ENCODE measurements around the gene CRY2. TPM values are rescaled to one million over a fixed set of nuclear protein-coding genes. Genes with fewer than 3 reads are reported as not detected.

CRY2 gene
- polyA plus RNA-seq, 1 experiment, result 11.7 TPM

DNA sequence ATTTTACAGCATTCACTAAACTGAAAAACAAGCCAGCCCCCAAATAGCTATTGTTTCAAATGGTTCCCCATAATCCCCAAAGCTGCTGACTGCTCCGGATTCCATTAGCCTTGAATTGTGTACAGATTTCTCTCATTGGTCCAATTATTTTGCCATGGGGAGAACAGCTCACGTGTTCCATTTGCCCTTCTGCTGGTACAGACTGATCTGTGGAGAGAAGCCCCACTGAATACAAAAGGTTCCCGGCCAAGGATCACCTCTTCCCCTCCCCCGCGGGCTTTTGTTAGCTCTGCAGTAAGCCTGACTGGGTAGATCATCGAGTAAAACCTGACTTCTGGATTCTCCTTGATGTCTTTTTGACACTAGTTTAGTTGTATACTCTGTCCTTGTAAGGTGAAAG lies 29.1 kb downstream of the CRY2 start:
- ChIA-PET POLR2A (interaction anchor here (0.6 kb wide), 1 partner anchor 30 kb away, joined by 6 read pairs; no protein-coding TSS in a partner anchor), CTCF (interaction anchor here (0.5 to 2.5 kb wide), 2 partner anchors 16 to 34 kb away, joined by 3 to 9 read pairs; no protein-coding TSS in a partner anchor)
- TF ChIP-seq, protein P1, sequence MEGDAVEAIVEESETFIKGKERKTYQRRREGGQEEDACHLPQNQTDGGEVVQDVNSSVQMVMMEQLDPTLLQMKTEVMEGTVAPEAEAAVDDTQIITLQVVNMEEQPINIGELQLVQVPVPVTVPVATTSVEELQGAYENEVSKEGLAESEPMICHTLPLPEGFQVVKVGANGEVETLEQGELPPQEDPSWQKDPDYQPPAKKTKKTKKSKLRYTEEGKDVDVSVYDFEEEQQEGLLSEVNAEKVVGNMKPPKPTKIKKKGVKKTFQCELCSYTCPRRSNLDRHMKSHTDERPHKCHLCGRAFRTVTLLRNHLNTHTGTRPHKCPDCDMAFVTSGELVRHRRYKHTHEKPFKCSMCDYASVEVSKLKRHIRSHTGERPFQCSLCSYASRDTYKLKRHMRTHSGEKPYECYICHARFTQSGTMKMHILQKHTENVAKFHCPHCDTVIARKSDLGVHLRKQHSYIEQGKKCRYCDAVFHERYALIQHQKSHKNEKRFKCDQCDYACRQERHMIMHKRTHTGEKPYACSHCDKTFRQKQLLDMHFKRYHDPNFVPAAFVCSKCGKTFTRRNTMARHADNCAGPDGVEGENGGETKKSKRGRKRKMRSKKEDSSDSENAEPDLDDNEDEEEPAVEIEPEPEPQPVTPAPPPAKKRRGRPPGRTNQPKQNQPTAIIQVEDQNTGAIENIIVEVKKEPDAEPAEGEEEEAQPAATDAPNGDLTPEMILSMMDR (IDR thresholded peaks at IDR 0.05; ENCODE audit: low read depth, low read length), result no peak
- no peak overlapping the region for H3K4me3 ChIP-seq (ENCODE audit: low read depth, low read length)
- no peaks in the 10 kb centered on the region for H3K9me3 ChIP-seq (ENCODE audit: control insufficient read depth, insufficient read depth, low read length)
- DNase-seq (ENCODE audit: low read depth, low spot score), result no peak
- H3K27me3 ChIP-seq (ENCODE audit: control insufficient read depth, insufficient read depth, low read length), result no peaks in the 10 kb centered on the region
- no peak overlapping the region for H3K27ac ChIP-seq (ENCODE audit: low read depth, low read length)

DNA sequence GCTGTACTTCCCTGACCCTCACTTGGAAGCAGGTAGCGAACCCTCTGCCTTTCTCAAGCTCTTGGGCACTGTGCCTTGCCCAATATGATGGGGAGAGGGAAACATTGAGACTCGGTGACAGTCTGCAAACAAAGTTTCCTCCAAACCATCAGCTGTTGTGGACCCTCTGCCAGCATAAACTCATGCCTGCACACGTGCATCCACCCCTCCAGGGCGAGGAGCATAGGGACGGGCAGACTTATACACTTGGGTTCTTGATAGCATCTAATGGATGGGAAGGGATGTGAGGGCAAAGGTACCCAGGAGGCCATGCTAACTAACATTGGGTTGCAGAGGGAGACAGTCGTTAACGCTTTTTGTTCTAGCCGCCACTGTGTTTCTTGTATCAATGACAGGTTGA lies 29.9 kb downstream of the CRY2 start:
- POLR2A ChIA-PET, result no interaction called here
- no peak for DNase-seq (ENCODE audit: low read depth, low spot score)
- H3K27ac ChIP-seq (ENCODE audit: low read depth, low read length), result no peak overlapping the region
- CTCF ChIA-PET, result interaction anchor here (2.5 kb wide), 1 partner anchor 35 kb away, joined by 9 read pairs; no protein-coding TSS in a partner anchor
- H3K4me3 ChIP-seq (ENCODE audit: low read depth, low read length), result no peak overlapping the region
- no peaks in the 10 kb centered on the region for H3K27me3 ChIP-seq (ENCODE audit: control insufficient read depth, insufficient read depth, low read length)
- TF ChIP-seq, protein P1 (IDR thresholded peaks at IDR 0.05; ENCODE audit: low read depth, low read length), result no peak
- H3K9me3 ChIP-seq (ENCODE audit: control insufficient read depth, insufficient read depth, low read length), result no peaks in the 10 kb centered on the region

DNA sequence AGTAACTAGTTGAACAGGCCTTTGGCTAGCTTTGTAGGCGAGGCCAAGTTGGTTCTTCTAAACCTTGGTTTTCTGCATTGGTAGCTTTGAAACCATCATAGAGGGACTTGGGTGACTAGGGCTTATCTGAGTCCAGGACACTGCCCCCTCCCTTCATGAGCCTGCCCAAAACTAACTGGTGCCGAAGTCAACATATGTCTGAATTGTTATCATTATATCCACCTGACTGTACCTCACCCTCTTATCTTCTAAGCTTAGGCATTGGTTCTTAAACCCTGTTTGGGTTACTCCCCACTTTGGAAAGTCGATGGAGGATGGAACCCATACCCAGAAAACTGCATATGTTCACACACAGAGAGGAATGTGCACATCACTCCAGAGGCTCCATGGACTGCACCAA lies 30.6 kb downstream of the CRY2 start:
- no peak overlapping the region for H3K27ac ChIP-seq (ENCODE audit: low read depth, low read length)
- no peaks in the 10 kb centered on the region for H3K27me3 ChIP-seq (ENCODE audit: control insufficient read depth, insufficient read depth, low read length)
- no peak for DNase-seq (ENCODE audit: low read depth, low spot score)
- H3K4me3 ChIP-seq (ENCODE audit: low read depth, low read length), result no peak overlapping the region
- no peaks in the 10 kb centered on the region for H3K9me3 ChIP-seq (ENCODE audit: control insufficient read depth, insufficient read depth, low read length)
- TF ChIP-seq, protein P1 (IDR thresholded peaks at IDR 0.05; ENCODE audit: low read depth, low read length), result no peak
- POLR2A ChIA-PET, result no interaction called here
- CTCF ChIA-PET, result no interaction called here

DNA sequence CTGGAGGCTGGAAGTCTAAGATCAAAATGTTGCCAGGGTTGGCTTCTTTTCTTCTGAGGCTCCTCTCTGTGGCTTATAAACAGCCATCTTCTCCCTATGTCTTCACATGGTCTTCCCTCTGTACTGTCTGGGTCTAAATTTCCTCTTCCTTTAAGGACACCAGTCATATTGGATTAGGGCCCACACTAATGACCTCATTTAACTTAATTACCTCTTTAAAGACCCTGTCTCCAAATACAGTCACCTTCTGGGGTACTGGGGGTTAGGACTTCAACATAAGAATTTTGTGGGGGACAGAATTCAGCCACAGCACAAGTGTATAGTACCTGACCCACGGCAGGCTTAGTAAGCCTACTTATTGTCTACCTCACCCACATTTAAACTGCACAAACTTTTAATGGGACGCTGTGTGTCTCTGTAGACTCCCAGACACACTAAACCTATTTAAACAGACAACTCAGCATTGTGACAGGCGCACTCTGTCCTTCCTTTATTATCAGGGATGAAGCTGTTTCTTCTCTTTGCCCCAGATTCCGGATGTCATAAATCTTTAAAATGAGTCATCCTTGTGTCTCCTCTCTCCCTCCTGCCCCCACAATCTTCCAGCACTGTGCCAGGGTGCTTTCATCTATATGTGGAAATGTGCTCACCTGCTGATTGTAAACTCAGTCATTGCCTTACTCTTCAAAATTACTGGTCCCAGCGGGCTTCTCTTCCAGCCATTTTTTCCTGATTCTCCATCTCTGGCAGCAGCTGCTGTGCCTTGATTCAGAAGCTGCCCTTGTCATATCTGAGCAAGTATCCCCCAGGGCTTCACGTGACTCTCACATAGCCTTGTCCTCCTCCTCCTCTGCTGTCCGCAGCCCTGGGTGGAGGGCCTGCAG lies 32.8 kb downstream of the CRY2 start:
- POLR2A ChIA-PET, result no interaction called here

More for the DNA sequence above, 32.8 kb downstream of the CRY2 start:
- TF ChIP-seq, protein P1 (IDR thresholded peaks at IDR 0.05; ENCODE audit: low read depth, low read length), result no peak
- no peaks in the 10 kb centered on the region for H3K9me3 ChIP-seq (ENCODE audit: control insufficient read depth, insufficient read depth, low read length)
- CTCF ChIA-PET, result interaction anchor here (1.0 kb wide), 1 partner anchor 21 kb away, joined by 3 read pairs; no protein-coding TSS in a partner anchor
- no peaks in the 10 kb centered on the region for H3K27me3 ChIP-seq (ENCODE audit: control insufficient read depth, insufficient read depth, low read length)
- no peak overlapping the region for H3K27ac ChIP-seq (ENCODE audit: low read depth, low read length)
- no peak for DNase-seq (ENCODE audit: low read depth, low spot score)
- H3K4me3 ChIP-seq (ENCODE audit: low read depth, low read length), result no peak overlapping the region

Measured in AG04450 (cell line).